ENCODE results near the gene SOX1.

The SOX1 gene

DNA sequence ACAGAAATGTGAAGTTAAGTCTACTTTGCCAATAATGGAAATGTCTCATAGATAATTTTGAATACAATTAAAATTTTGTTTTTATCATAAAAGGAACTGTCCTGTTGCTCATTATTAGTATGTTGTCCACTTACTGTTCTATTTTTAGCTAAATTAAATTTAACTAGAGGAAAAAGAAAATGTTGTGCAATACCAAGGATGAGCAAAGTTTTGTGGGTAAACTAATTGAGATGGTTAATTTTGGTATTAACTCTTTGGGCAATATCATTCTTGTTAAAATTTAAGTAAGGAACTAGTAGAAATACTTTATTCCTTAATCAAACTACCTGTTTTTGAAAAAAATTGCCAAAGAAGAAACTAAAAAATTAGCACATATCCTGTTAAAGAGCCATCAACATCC lies 43.5 kb downstream of the SOX1 start:
- DNase-seq: no peak

GRCh38 chr13:112111239-112111857 lies 44.4 kb downstream of the SOX1 start:
- no peak for DNase-seq

DNA sequence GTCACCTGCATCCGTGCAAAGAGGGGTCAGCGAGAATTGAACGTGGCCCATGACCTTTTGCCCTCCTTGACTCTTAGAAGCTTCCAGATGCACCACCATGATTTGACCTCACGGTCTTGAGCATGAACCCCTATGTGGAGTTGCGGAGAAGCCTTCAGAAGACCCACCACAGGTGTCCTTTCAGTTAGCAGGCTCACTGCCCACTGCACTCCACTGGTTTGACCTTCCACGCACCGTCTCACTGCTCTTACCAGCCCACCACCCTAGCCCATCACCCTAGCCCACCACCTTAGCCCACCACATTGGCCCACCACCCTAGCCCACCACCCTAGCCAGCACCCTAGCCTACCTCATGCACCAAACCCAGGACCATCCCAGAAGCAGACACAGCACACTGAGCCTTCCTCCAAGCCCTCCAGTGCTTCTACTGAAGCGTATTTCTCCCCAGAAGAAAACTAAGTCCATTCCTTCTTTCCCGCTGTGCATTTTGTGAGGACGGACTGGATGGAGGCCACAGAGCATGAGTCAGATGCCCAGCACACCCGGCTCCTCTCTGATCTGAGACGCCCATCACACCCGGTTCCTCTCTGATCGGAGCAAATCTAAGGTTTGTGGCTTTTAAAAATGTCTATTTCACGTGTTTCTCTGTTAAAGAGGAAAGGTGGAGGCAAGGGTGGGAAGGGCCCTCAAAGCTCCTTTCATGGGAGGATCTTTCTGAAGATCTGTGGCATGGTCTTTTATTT lies 45.8 kb downstream of the SOX1 start:
- DNase-seq: no peak

- no peak for DNase-seq
Observed at GRCh38 chr13:112113348-112113747, 46.4 kb downstream of the SOX1 start.

- DNase-seq: no peak
Observed at GRCh38 chr13:112113851-112114250, 46.9 kb downstream of the SOX1 start.

DNA sequence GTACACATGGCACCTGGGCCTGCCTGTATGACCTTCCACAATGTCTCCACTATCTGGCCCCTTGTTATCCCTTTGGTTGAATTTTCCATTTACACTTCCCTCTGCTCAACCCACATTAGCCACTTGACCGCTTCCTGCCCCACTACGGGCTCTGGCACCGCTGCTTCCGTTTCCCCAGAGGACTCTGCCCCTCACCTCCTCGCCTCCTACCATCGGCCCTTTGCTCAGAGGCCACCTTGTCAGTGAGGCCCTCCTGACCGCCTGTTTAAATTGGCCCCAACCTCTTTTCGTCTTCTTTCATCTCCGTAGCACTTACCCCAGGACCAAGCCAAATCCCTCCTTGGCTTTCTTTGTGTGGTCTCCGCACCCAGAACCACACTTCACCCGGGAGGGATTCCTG lies 47.4 kb downstream of the SOX1 start:
- no peak for DNase-seq

GRCh38 chr13:112115403-112116091 lies 48.6 kb downstream of the SOX1 start:
- DNase-seq: no peak

- DNase-seq: no peak
Observed at GRCh38 chr13:112116187-112116950, 49.4 kb downstream of the SOX1 start.

DNA sequence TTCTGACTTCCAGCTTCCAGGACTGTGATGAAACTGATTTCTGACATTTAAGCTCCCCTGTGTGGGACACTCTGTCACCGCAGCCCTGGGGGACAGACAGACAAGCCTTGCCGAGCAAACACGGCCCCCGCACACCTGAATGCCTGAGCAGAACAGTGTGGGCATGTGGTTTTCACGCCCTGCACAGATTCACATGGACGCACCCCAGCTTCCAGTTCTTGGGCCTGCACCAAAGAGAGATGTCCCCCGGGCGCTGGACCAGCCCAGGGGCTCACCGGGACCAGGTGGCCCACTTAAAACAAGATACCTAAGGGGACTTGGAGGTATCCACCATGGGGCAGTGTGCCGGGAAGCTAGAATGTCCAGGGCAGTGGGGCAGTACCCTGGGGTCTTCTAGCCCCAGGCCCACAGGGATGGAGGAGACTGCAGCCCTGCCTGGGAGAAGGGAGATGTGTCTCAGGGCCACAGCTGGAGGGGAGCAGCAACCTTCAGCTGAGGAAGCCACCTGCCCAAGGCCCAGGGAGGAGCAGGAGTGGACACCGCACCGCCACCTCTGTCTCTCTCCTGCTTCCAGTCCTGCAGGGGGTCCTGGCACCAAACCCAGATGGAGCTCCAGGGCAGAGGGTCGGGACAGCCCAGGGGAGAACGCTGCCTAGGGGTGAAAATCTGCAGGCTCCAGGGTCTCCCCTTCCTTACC lies 50.5 kb downstream of the SOX1 start:
- no peak for DNase-seq

DNA sequence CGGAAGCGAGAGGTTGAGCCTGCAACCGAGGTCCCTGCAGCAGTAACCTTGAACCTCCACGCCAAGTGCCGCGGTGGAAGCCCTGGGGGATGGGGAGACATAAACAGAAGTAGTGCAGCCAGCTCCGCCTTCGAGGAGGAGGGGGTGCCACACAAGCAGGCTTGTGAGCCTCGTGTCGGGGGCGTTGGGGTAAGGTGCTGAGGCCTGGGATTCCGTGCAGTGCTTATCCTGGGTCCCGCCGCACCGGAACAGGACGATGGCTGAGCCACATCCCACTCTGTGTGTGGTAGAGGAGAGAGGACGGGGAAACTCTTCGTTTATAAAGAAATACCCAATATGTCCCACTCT lies 51.0 kb downstream of the SOX1 start:
- no peak for DNase-seq

- no peak for DNase-seq
Observed at GRCh38 chr13:112118451-112119064, 51.6 kb downstream of the SOX1 start.

DNA sequence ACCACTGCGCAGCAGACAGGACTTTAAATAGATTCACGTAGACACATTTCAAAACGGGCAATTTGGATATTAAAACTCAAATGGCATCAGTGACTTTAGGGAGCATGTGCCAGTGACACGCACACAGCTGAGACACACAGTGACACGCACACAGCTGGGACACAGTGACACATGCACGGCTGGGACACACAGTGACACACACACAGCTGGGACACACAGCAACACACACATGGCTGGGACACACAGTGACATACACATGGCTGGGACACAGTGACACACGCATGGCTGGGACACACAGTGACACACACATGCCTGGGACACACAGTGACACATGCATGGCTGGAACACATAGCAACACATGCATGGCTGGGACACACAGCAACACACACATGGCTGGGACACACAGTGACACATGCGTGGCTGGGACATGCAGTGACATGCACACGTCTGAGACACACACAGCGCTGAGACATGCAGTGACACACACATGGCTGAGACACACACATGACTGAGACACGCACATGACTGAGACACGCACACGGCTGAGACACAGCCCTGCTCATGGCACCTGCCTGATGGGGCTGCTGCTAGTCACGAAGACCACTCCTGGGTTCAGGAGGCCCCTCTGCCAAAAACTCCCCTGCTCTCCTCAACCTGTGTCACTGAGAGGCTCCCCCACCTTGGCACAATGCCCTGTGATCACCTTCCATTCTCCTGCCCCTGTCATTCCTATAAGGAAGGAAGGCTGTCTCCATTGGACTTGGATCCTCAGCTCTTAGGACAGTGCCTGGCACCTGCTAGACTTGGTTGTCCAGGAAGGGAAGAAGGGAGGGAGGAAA lies 52.5 kb downstream of the SOX1 start:
- DNase-seq: no peak

GRCh38 chr13:112120031-112120373 lies 53.1 kb downstream of the SOX1 start:
- DNase-seq: no peak
